Hematopoietic multipotent progenitor cell treated with erythropoietin and hydrocortisone succinate and interleukin-3 and kit ligand, for 4 days (in vitro differentiated cells): ENCODE results near the gene GNG10.
"Not testable (repeated sequence)": the region's sequence is repeated elsewhere in the genome, so short reads cannot be mapped to it uniquely, and the experiment has no call there.

Source experiments
- DNase-seq: peaks from one replicate; pipeline ENCODE4 v3.0.0-alpha.2; 2015

Gene GNG10

DNA sequence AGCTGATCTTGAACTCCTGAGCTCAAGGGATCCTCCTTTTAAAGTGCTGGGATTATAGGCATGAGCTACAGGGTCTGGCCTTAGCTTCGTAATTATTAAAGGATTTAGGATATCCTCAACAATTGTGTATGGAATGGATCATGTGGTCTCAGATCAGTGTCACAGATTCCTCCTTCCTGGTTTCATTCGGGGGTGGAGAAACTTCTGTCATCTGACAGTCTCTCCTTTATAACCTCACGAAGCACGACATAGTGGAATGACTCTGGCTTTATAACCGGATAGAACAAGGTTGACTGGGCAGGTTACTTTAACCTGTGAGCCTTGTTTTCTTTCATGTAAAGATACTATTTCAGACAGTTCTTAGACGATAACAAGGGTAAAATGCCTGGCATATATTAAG lies 4.4 kb upstream of the GNG10 start:
- no peak for DNase-seq

- DNase-seq = no peak
Observed at GRCh38 chr9:111658943-111659342, 2.5 kb upstream of the GNG10 start.

DNA sequence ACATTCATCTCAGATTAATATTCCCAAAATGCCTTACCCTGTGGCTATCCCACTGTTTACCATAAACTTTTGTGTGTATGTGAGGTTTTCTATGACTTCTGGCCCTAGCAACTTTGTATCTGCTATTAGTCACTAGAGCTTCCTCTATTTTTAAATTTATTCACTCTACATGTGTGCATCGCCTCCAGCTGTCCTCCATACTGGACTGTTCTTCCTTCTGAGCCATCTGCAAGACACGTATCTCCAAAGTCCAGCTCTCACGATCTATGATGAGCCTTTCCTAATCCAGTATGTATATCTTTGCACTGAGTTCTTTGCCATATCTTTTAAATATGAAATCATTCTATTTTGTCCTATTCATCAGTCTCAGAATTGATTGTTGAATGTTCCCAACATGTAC lies 1.7 kb upstream of the GNG10 start:
- no peak for DNase-seq

GRCh38 chr9:111661802-111662521 lies 557 bp downstream of the GNG10 start:
- DNase-seq = peak; percentile 42

DNA sequence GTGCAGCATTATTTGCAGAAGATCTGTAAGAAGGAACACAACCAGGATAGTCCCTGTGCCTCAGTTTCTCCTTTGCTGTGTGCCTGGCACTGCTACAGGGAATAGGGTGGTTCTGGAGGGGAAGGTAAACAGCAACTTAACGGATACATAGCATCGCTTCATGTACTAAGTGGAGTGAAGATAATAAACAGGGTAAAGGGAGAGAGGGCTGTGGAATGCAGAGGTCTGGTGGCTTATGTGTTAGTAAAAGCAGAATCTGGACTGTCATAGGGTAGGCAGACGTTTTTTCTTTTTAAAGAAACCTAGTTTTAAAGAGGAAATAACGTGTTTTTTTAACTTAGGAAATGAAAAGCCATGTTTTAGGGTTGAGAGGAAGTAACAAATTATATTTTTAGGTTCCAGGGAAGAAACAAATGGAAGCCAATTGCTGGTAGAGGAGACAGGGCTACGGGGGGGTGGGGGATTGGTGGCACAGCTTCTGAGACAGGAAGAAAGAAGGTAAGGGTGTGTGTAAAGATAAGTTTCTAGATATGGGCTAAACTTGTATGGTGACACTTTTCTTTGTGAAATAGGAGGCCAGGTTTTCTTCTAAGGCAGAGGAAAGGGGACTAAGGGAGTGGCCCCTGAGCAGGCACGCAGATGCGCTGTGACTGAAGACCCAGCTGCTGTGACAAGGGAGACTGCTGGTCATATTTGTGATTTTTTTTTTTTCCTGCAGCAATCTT lies 1.3 kb downstream of the GNG10 start:
- DNase-seq = peak; percentile 49

DNA sequence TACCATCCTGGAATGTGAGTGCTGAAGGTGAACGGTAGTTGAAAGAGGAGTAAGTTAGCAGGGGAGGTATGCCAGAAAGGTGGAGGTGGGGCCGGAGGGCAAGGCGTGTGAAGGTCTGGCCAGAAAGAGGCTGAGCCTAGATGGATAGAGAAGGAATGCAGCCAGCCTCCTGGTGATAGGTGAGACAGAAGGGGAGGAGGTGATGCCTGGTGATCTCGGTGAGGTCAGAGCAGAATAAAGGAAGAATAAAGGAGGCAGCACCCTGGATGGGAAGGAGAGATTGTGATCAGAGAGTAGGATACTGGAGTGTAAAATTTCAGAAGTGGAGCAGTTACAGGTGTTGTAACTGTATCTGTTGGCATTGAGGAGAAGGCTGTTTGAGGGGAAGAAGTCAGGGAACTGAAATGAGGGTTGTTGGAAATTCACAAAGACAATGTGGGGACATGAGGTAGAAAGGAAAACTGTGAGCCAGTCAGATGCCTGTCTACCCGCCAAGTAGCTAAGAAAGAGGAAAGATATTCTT lies 2.0 kb downstream of the GNG10 start:
- DNase-seq = no peak

DNA sequence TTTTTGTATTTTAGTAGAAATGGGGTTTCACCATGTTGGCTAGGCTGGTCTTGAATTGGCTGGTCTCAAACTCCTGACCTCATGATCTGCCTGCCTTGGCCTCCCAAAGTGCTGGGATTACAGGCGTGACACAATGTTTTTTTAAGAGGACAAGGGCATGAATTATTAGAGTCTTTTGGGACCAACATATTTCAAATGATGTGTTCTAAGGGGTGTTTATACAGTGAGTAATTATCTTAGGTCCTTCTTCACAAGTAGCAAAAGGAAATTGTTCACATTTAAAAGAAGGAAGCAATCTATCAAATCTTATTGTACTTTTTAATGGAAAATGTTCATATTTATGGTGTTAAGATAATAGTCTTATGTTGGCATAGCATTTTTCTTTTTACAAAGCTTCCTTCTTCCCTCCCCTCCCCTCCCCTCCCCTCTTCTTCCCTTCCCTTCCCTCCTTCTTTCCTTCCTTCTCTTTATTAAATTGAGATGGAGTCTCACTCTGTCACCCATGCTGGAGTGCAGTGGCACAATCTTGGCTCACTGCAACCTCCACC lies 6.7 kb downstream of the GNG10 start:
- DNase-seq = no peak

DNA sequence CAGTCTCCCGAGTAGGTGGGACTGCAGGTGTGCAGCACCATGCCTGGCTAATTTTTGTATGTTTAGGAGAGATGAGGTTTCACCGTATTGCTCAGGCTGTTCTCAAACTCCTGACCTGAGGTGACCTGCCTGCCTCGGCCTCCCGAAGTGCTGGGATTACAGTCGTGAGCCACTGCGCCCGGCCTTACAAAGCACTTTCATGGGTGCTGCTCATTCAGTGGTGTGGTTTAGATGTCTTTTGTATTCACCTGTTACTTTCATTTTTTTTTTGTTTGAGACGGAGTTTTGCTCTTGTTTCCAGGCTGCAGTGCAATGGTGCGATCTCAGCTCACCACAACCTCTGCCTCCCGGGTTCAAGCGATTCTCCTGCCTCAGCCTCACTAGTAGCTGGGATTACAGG lies 7.2 kb downstream of the GNG10 start:
- not testable (repeated sequence) for DNase-seq

DNA sequence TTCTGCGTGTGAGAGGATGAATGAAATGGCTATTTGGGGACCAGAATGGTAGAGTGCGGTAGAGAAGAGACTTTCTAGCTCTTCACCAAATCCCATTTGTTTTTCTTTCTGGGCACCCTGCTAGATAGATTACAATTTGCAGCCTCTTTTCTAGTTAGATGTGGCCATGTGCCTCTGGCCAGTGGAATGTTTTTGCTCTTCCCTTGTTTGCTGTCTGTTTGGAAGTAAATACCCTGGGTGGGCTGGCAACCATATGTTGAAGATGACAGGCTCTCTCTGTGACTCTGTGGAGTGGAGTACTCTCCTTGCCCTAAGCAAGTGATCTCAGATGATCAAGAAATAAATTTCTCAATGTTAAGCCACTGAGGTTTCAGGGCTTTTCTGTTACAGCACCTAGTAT lies 12.9 kb downstream of the GNG10 start:
- no peak for DNase-seq

DNA sequence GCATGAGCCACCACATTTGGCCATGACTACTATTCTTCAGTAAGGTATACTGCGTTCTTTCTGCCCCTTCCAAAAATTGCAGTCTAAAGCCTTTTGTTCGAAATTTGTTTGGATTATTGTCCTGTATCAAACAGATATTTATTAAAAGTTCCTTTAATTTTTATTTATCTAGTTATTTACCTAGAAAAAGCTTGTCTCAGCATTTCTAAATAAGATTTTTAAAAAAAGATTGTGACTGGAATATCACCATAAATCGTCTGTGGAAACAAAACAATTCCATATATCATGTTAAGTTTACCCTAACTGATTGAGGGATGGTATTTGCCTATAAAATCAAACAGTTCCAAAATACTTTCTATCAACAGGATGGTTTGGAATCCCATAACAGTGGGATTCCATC lies 14.7 kb downstream of the GNG10 start:
- no peak for DNase-seq

- DNase-seq = no peak
Observed at GRCh38 chr9:111678293-111678692, 16.9 kb downstream of the GNG10 start.

GRCh38 chr9:111679199-111679598 lies 17.8 kb downstream of the GNG10 start:
- DNase-seq = no peak

GRCh38 chr9:111683392-111683791 lies 22.0 kb downstream of the GNG10 start:
- DNase-seq = no peak

GRCh38 chr9:111691672-111692329 lies 30.4 kb downstream of the GNG10 start:
- peak; percentile 78 for DNase-seq

GRCh38 chr9:111696796-111697195 lies 35.4 kb downstream of the GNG10 start:
- DNase-seq = no peak

DNA sequence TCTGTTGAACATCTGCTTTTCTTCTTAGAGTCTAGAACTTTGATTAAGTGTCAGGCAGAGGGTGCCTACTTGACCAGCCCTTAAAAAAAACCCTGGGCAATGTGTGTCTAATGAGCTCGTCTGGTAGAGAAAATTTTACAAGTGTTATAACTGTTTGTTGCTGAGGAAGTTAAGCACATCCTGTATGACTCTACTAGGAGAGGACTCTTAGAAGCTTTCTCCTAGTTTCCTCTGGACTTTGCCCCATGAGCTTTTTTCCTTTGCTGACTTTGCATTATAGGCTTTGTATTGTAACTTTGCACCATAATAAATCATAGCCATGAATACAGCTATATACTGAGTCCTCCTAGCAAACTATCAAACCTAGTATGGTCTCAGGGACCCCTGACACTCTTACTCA lies 39.4 kb downstream of the GNG10 start:
- DNase-seq = no peak

GRCh38 chr9:111704503-111704902 lies 43.1 kb downstream of the GNG10 start:
- DNase-seq = no peak

- DNase-seq = no peak
Observed at GRCh38 chr9:111711548-111711947, 50.1 kb downstream of the GNG10 start.

DNA sequence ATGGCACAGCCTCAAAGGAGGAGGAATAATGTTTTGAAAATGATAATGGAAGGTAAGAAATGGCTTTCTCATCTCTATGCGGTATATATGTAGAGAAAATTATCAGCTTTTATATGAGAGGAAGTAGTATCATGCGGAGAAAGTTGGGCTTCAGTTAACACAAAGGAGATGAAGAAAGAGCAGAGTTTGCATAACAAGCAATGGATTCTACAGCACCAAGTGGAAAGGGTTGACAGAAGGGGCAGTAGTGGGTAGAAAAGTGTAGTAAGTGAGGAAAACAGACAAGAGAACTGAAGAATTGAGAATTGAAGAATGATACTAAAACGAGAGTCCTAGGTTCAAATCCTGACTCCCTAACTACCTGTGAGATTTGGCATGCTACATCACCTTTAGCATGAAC lies 51.0 kb downstream of the GNG10 start:
- DNase-seq = no peak

DNA sequence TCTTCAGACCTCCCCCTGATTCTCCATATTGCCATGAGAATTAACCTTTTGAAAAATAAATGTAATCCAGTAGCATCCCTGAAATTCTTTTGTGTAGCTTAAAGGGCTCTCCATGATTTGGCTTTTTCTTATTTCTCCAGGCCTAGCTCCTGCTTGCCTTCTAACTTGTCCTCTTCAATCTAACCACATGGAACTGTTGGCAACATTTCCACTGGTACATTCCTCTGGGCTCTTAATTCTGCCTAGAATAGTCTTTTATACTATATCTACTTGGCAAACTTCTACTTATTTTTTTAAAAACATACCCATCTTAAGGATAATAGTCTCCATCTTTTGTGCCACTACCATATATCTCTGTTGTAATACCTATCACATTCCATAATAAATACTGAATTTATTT lies 54.1 kb downstream of the GNG10 start:
- no peak for DNase-seq

DNA sequence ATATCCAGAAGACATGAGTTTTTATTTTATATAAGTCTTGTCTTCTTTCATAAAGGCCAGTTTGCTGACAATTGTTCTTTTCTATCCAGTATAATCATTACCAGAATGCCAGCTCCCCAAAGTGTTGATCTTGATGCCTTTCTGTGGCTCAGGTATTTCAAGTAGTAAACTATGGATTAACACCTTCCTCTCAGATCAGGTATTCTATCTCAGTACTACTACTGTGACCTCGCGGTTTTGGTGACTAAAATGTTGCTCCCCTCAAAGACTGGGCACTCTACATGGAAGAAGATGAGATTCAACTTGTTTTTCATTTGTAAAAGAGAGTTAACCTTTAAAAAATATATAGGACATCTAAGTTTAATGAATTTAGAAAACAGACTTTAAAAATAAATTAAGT lies 58.1 kb downstream of the GNG10 start:
- DNase-seq = no peak
